ENCODE results near the gene PNMA8B. TPM values are rescaled to one million over a fixed set of nuclear protein-coding genes. Genes with fewer than 3 reads are reported as not detected.

Gene PNMA8B
- total RNA-seq, 2 donors from 2014 or later, result 3.1 to 5.9 TPM

DNA sequence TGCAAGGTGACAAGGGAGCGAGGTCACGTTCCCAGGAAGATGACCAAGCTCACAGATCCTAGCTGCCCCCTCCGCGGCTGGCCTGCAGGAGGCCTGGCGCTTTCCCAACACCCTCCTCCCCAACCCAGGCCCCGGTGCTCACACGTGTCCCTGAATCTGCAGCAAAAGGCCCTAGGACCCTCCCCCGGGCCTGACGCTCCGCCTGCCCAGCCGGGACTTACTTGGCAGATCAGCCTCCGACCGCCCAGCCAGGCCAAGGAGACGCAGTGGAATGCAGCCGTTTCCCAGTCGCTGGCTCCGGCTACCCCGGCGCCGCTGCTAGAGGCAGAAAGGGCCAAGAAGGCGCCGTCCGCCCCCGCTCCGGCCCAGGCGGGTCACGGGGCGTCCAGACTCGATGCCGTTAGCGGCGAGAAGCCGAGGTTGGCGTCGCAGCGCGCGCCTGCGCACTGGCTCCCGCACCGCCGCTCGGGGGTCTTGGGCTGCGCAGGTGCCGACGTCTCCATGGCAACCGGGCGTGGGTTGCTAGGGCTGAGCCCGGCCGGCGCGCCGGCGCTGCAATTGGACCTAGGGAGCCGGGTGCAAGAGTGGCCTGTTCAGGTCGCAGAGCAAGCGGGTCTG is 24.4 kb downstream of the PNMA8B start, which contains the start of gene PNMA8A:
Gene PNMA8A (minus strand): TSS at position 448 of the 618 bp plus-strand sequence. CDS start 528 bp downstream, outside the sequence.
- peak; percentile 27 for TF ChIP-seq CTCF (conservative IDR thresholded peaks at IDR 0.05)
- 0 to 2% methylated on average over 38 to 57 of the region's 57 CpGs for WGBS, 2 experiments (ENCODE audit: insufficient coverage in 1 of 2, insufficient read length in 1 of 2)
- Histone ChIP-seq H3K36me3 (ENCODE audit: control insufficient read depth, insufficient read depth, low read length) (peaks cover 26% of the 10 kb centered on the region), H3K9ac (ENCODE audit: extremely low read depth, low read length, poor library complexity, severe bottlenecking) (peak within 1 kb of the TSS; percentile 82), H3K9me3 (ENCODE audit: control insufficient read depth, low read length) (no peaks in the 10 kb centered on the region), H3K4me1 (ENCODE audit: control insufficient read depth, insufficient read depth, low read length) (peaks cover 7% of the 10 kb centered on the region), H3K27me3 (ENCODE audit: control insufficient read depth, insufficient read depth, low read length, poor library complexity, severe bottlenecking) (no peaks in the 10 kb centered on the region), H3K4me3 (ENCODE audit: low read length) (peak within 1 kb of the TSS; percentile 92), H3K27ac (ENCODE audit: low read depth, low read length) (peak within 1 kb of the TSS; percentile 77)
- H3K27ac Mint-ChIP-seq, result peak within 1 kb of the TSS; percentile 26
- peaks cover 2% of the 10 kb centered on the region for H3K27me3 Mint-ChIP-seq (ENCODE audit: insufficient read depth)
- no peaks in the 10 kb centered on the region for H3K9me3 Mint-ChIP-seq
- H3K4me3 Mint-ChIP-seq, result peak within 1 kb of the TSS; percentile 65
- H3K36me3 Mint-ChIP-seq (ENCODE audit: low read depth), result peaks cover 30% of the 10 kb centered on the region
- peaks cover 6% of the 10 kb centered on the region for H3K4me1 Mint-ChIP-seq
- peak; percentile 96 for DNase-seq

- H3K9me3 ChIP-seq (ENCODE audit: control insufficient read depth, low read length), result no peaks in the 10 kb centered on the region
- no peak overlapping the region for H3K27ac Mint-ChIP-seq
- no peak overlapping the region for H3K27ac ChIP-seq (ENCODE audit: low read depth, low read length)
- TF ChIP-seq CTCF (conservative IDR thresholded peaks at IDR 0.05), result no peak
- H3K36me3 Mint-ChIP-seq (ENCODE audit: low read depth), result peaks cover 32% of the 10 kb centered on the region
- H3K27me3 ChIP-seq (ENCODE audit: control insufficient read depth, insufficient read depth, low read length, poor library complexity, severe bottlenecking), result no peaks in the 10 kb centered on the region
- 88 to 96% methylated on average over 10 of the region's 10 CpGs for WGBS, 2 experiments (ENCODE audit: insufficient coverage in 1 of 2, insufficient read length in 1 of 2)
- H3K36me3 ChIP-seq (ENCODE audit: control insufficient read depth, insufficient read depth, low read length), result peaks cover 28% of the 10 kb centered on the region
- H3K27me3 Mint-ChIP-seq (ENCODE audit: insufficient read depth), result peaks cover 2% of the 10 kb centered on the region
- peak overlapping the region; percentile 82 for H3K9ac ChIP-seq (ENCODE audit: extremely low read depth, low read length, poor library complexity, severe bottlenecking)
- H3K9me3 Mint-ChIP-seq, result no peaks in the 10 kb centered on the region
- peaks cover 6% of the 10 kb centered on the region for H3K4me1 Mint-ChIP-seq
- H3K4me3 ChIP-seq (ENCODE audit: low read length), result peak overlapping the region; percentile 92
- no peak for DNase-seq
- peaks cover 7% of the 10 kb centered on the region for H3K4me1 ChIP-seq (ENCODE audit: control insufficient read depth, insufficient read depth, low read length)
- peak overlapping the region; percentile 65 for H3K4me3 Mint-ChIP-seq
These were observed 25.3 kb downstream of the PNMA8B start for GRCh38 chr19:46470376-46470775.

DNA sequence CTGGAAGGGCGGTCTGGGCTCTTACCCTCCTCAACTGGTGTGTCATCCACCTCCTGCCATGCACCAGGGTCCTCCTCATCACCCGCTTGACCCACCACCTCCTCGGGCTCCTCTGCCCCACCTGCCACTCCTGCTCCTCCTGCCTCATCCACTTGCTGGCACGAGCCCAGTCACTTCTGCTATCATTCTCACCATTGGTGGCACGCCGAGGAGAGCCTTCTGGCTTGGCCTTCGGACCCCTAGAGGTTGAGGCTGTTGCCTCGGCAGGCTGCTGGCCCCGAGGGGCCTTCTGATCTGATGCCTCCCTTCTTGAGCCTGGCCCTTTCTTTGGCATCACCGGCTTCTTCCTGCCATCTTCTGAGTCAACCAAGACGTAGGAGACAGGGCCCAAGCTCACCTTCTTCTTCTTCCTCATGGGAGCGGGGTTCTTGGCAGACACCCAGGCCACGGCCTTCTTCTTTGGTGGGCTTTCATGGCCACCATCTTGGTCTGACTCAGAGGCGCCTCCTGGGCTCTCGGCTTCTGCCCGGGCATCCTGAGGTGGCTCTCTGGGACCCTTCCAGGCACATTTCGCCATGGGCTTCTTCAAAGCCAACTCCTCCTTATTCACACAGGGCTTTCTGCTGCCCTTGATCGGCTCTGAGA is 26.0 kb downstream of the PNMA8B start:
- WGBS, 2 experiments (ENCODE audit: insufficient coverage in 1 of 2, insufficient read length in 1 of 2), result 96% methylated on average over 11 to 18 of the region's 18 CpGs
- H3K27me3 ChIP-seq (ENCODE audit: control insufficient read depth, insufficient read depth, low read length, poor library complexity, severe bottlenecking), result no peaks in the 10 kb centered on the region
- no peak for TF ChIP-seq CTCF (conservative IDR thresholded peaks at IDR 0.05)
- Mint-ChIP-seq H3K36me3 (ENCODE audit: low read depth) (peaks cover 35% of the 10 kb centered on the region), H3K4me1 (peaks cover 6% of the 10 kb centered on the region), H3K27ac (no peak overlapping the region), H3K27me3 (ENCODE audit: insufficient read depth) (peaks cover 2% of the 10 kb centered on the region), H3K4me3 (peak overlapping the region; percentile 65), H3K9me3 (no peaks in the 10 kb centered on the region)
- no peak overlapping the region for H3K4me3 ChIP-seq (ENCODE audit: low read length)
- DNase-seq, result no peak
- peaks cover 28% of the 10 kb centered on the region for H3K36me3 ChIP-seq (ENCODE audit: control insufficient read depth, insufficient read depth, low read length)
- H3K9me3 ChIP-seq (ENCODE audit: control insufficient read depth, low read length), result no peaks in the 10 kb centered on the region
- H3K27ac ChIP-seq (ENCODE audit: low read depth, low read length), result no peak overlapping the region
- H3K4me1 ChIP-seq (ENCODE audit: control insufficient read depth, insufficient read depth, low read length), result peaks cover 7% of the 10 kb centered on the region
- no peak overlapping the region for H3K9ac ChIP-seq (ENCODE audit: extremely low read depth, low read length, poor library complexity, severe bottlenecking)
